ENCODE measurements around the gene ITPR1. TPM values are rescaled to one million over a fixed set of nuclear protein-coding genes. Genes with fewer than 3 reads are reported as not detected.

ITPR1 gene
- total RNA-seq, 1 donor from 2014 or later = 16.3 TPM

GRCh38 chr3:4836516-4836915, 343.4 kb downstream of the ITPR1 start:
- H3K36me3 ChIP-seq (ENCODE audit: control insufficient read depth, insufficient read depth, low read length) = no peaks in the 10 kb centered on the region
- FAIRE-seq (no peak), DNase-seq (ENCODE audit: low read depth) (peak; percentile 39)
- TF ChIP-seq CTCF (IDR thresholded peaks at IDR 0.05; ENCODE audit: insufficient read depth, low read length, severe bottlenecking) = no peak
- no peak overlapping the region for H3K4me3 ChIP-seq (ENCODE audit: low read depth, low read length)
- H3K27me3 ChIP-seq (ENCODE audit: control insufficient read depth, insufficient read depth, low read length) = no peaks in the 10 kb centered on the region

GRCh38 chr3:4837374-4837930, 344.3 kb downstream of the ITPR1 start:
- Histone ChIP-seq H3K4me3 (ENCODE audit: low read depth, low read length) (no peak overlapping the region), H3K36me3 (ENCODE audit: control insufficient read depth, insufficient read depth, low read length) (no peaks in the 10 kb centered on the region), H3K27me3 (ENCODE audit: control insufficient read depth, insufficient read depth, low read length) (no peaks in the 10 kb centered on the region)
- DNase-seq (ENCODE audit: low read depth) (no peak), FAIRE-seq (no peak)
- no peak for TF ChIP-seq CTCF (IDR thresholded peaks at IDR 0.05; ENCODE audit: insufficient read depth, low read length, severe bottlenecking)

GRCh38 chr3:4838621-4839022, 345.5 kb downstream of the ITPR1 start:
- Histone ChIP-seq H3K27me3 (ENCODE audit: control insufficient read depth, insufficient read depth, low read length) (no peaks in the 10 kb centered on the region), H3K36me3 (ENCODE audit: control insufficient read depth, insufficient read depth, low read length) (no peaks in the 10 kb centered on the region), H3K4me3 (ENCODE audit: low read depth, low read length) (no peak overlapping the region)
- FAIRE-seq (no peak), DNase-seq (ENCODE audit: low read depth) (no peak)
- TF ChIP-seq CTCF (IDR thresholded peaks at IDR 0.05; ENCODE audit: insufficient read depth, low read length, severe bottlenecking) = no peak

GRCh38 chr3:4839278-4839677, 346.1 kb downstream of the ITPR1 start:
- TF ChIP-seq CTCF (IDR thresholded peaks at IDR 0.05; ENCODE audit: insufficient read depth, low read length, severe bottlenecking) = no peak
- no peak for DNase-seq (ENCODE audit: low read depth)
- Histone ChIP-seq H3K36me3 (ENCODE audit: control insufficient read depth, insufficient read depth, low read length) (no peaks in the 10 kb centered on the region), H3K4me3 (ENCODE audit: low read depth, low read length) (no peak overlapping the region), H3K27me3 (ENCODE audit: control insufficient read depth, insufficient read depth, low read length) (no peaks in the 10 kb centered on the region)
- FAIRE-seq = no peak

- FAIRE-seq (no peak), DNase-seq (ENCODE audit: low read depth) (no peak)
- H3K27me3 ChIP-seq (ENCODE audit: control insufficient read depth, insufficient read depth, low read length) = no peaks in the 10 kb centered on the region
- H3K4me3 ChIP-seq (ENCODE audit: low read depth, low read length) = no peak overlapping the region
- no peak for TF ChIP-seq CTCF (IDR thresholded peaks at IDR 0.05; ENCODE audit: insufficient read depth, low read length, severe bottlenecking)
- no peaks in the 10 kb centered on the region for H3K36me3 ChIP-seq (ENCODE audit: control insufficient read depth, insufficient read depth, low read length)
Observed at GRCh38 chr3:4841225-4841624, 348.1 kb downstream of the ITPR1 start.

- H3K36me3 ChIP-seq (ENCODE audit: control insufficient read depth, insufficient read depth, low read length) = no peaks in the 10 kb centered on the region
- no peak for FAIRE-seq
- H3K4me3 ChIP-seq (ENCODE audit: low read depth, low read length) = no peak overlapping the region
- DNase-seq (ENCODE audit: low read depth) = peak; percentile 57
- no peaks in the 10 kb centered on the region for H3K27me3 ChIP-seq (ENCODE audit: control insufficient read depth, insufficient read depth, low read length)
- no peak for TF ChIP-seq CTCF (IDR thresholded peaks at IDR 0.05; ENCODE audit: insufficient read depth, low read length, severe bottlenecking)
Observed at GRCh38 chr3:4841776-4842440, 348.8 kb downstream of the ITPR1 start.

Data from bronchial epithelial cell (primary cell).